Breast epithelium (tissue), 4 donors: ENCODE measurements around the gene CTNNA3. TPM values are rescaled to one million over a fixed set of nuclear protein-coding genes. Genes with fewer than 3 reads are reported as not detected.

Experiments used
- DNase-seq, 2 donors: peaks; one replicate each; pipeline ENCODE4 v3.0.0-alpha.2; 2019; ENCODE audit warnings: low spot score in 2 of 2
- H3K27ac ChIP-seq, 2 donors: fragments of 200-600 bp; sonication (generic) in 1 of 2; one replicate each; pipeline ENCODE4 v1.5.1; 2016 to 2019; ENCODE audit warnings: mild to moderate bottlenecking in 1 of 2
- H3K27me3 ChIP-seq, 2 donors: fragments of 200-600 bp; sonication (generic) in 1 of 2; one replicate each; pipeline versions ENCODE4 v1.5.1 to v1.6.0; 2017 to 2019; ENCODE audit warnings: control low read depth in 1 of 2, mild to moderate bottlenecking in 1 of 2
- H3K36me3 ChIP-seq: fragments of 200-600 bp; one replicate; pipeline ENCODE4 v1.5.1; 2019
- H3K4me1 ChIP-seq, 2 donors: fragments of 200-600 bp; sonication (generic); one replicate each; pipeline ENCODE4 v1.5.1; 2016 to 2019; ENCODE audit warnings: control low read depth in 1 of 2
- H3K4me3 ChIP-seq, 3 donors: fragments of 200-600 bp; sonication (generic); 1 replicate in 2 of 3; 2 replicates in 1 of 3; pipeline ENCODE4 v1.5.1; 2016 to 2019; ENCODE audit warnings: mild to moderate bottlenecking in 3 of 3, moderate library complexity in 2 of 3
- H3K9me3 ChIP-seq, 2 donors: fragments of 200-600 bp; sonication (generic) in 1 of 2; one replicate each; pipeline ENCODE4 v1.5.1; 2016 to 2019; ENCODE audit warnings: control low read depth in 1 of 2
- POLR2A ChIP-seq: fragments of 450-650 bp; IDR thresholded peaks from one replicate; pipeline ENCODE4 v1.6.1; 2016; ENCODE audit warnings: antibody characterized with exemption, mild to moderate bottlenecking, moderate library complexity
- POLR2AphosphoS5 ChIP-seq, 3 donors: sonication (generic); formaldehyde crosslinking; IDR thresholded peaks; one replicate each; pipeline ENCODE4 v1.6.1; 2017; ENCODE audit warnings: antibody characterized with exemption in 3 of 3
- intact Hi-C: fragments of 100-400 bp; cut with DNase I; formaldehyde crosslinking; loops from one replicate; pipeline ENCODE4 v1.15.1; 2023; ENCODE audit warnings: low total_unique reads
- total RNA-seq, 3 donors: library from RNA; depleted of rRNA; stranded (reverse); fragments of >200 nt; gene quantifications; one replicate each; pipeline ENCODE4 v1.1.0, GENCODE V29; 2016
- TF ChIP-seq, protein P1 (sequence below), 3 donors: fragments of 450-650 bp; IDR thresholded peaks; one replicate each; pipeline ENCODE4 v1.5.1; 2016 to 2017; ENCODE audit warnings: antibody characterized with exemption in 3 of 3, mild to moderate bottlenecking in 3 of 3, moderate library complexity in 3 of 3

Gene CTNNA3
- total RNA-seq, 3 donors from 2014 or later = 0.33 to 1.1 (median 0.59) TPM

DNA sequence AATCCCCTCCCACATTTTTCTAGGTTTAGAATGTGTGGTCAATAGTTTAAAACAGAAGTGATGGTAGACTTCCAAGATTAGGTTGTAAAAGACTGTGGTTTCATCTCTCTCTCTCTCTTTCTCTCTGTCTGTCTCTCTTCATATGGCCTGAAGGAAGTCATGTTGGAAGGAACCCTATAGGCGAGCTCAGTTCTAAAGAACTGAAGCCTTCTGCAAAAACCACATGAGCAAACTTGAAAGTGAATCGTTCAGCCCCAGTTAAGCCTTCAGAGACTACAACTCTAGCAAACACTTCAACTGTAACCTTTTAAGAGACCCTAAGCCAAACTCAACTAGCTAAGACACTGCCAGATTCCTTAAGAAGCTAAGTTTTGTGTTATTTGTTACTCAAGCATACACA lies 1477.7 kb downstream of the CTNNA3 start:
- Histone ChIP-seq H3K27me3 (no peaks in the 10 kb centered on the region), H3K9me3 (no peaks in the 10 kb centered on the region), H3K4me1 (no peaks in the 10 kb centered on the region), H3K4me3 (no peak overlapping the region), H3K36me3 (no peaks in the 10 kb centered on the region), H3K27ac (no peak overlapping the region)
- intact Hi-C loops = loop anchor here (5.0 kb wide), 1 partner anchor 109 kb away; no protein-coding TSS in a partner anchor
- DNase-seq = no peak
- TF ChIP-seq, protein P1, sequence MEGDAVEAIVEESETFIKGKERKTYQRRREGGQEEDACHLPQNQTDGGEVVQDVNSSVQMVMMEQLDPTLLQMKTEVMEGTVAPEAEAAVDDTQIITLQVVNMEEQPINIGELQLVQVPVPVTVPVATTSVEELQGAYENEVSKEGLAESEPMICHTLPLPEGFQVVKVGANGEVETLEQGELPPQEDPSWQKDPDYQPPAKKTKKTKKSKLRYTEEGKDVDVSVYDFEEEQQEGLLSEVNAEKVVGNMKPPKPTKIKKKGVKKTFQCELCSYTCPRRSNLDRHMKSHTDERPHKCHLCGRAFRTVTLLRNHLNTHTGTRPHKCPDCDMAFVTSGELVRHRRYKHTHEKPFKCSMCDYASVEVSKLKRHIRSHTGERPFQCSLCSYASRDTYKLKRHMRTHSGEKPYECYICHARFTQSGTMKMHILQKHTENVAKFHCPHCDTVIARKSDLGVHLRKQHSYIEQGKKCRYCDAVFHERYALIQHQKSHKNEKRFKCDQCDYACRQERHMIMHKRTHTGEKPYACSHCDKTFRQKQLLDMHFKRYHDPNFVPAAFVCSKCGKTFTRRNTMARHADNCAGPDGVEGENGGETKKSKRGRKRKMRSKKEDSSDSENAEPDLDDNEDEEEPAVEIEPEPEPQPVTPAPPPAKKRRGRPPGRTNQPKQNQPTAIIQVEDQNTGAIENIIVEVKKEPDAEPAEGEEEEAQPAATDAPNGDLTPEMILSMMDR (IDR thresholded peaks at IDR 0.05) = no peak
- TF ChIP-seq POLR2A = no peak
- no peak for TF ChIP-seq POLR2AphosphoS5 (IDR thresholded peaks at IDR 0.05)

DNA sequence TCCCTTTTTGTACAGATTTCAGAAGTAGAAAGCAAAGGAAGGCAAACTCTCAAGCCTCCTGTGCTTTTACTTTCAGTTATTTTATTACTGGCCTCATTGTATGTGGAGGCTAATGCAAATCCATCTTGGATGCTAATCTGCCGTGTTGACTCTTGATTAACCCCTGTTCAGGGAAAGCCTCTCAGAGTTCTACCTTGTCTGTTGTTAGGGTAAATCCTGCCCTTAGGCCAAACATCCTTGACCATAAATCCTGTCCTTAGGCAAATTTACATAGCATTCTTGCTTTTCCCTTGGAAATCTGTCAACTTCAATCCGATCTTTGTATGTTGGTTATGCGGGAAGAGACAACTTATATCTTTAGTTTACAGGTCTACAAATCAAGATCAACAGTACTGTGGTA lies 1480.1 kb downstream of the CTNNA3 start:
- Histone ChIP-seq H3K27me3 (no peaks in the 10 kb centered on the region), H3K9me3 (no peaks in the 10 kb centered on the region), H3K4me1 (no peaks in the 10 kb centered on the region), H3K36me3 (no peaks in the 10 kb centered on the region), H3K27ac (no peak overlapping the region), H3K4me3 (no peak overlapping the region)
- DNase-seq = no peak
- TF ChIP-seq POLR2AphosphoS5 (IDR thresholded peaks at IDR 0.05) (no peak), POLR2A (no peak)
- TF ChIP-seq, protein P1 (IDR thresholded peaks at IDR 0.05) = no peak
- intact Hi-C loops = loop anchor here (5.0 kb wide), 1 partner anchor 111 kb away; no protein-coding TSS in a partner anchor

DNA sequence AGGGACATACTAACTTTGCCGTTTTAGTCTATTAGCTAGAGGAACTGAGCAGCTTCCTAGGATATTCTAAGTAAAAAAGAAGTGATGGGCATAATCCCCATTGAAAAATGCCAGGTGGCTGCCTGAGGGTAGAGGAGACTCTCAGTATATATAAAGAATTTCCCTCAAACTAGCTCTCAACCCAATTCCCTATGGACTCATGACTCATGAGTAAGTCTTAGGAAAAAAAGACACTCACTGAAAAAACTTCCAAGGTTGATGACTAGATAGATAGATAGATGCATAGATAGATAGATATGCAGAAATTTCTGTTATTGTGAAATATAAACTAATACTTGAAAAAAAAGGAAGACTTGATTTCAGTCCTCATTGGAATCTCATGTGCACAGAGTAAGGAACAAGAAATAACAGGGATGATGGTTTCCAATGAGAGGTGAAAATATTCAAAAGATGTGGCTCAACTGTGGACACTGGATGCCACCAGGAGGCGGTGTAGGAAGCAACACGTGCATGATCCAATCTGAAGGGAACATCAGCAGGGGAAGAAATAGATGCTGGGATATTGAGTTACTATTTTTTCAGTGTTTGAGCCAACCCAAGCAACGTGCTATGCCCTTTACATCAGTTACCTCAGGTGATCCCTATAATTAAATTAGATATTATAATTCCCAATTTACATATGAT lies 1481.1 kb downstream of the CTNNA3 start:
- Histone ChIP-seq H3K36me3 (no peaks in the 10 kb centered on the region), H3K27me3 (no peaks in the 10 kb centered on the region), H3K4me3 (no peak overlapping the region), H3K4me1 (no peaks in the 10 kb centered on the region), H3K9me3 (no peaks in the 10 kb centered on the region), H3K27ac (no peak overlapping the region)
- intact Hi-C loops = loop anchor here (5.0 kb wide), 1 partner anchor 112 kb away; no protein-coding TSS in a partner anchor
- TF ChIP-seq, protein P1 (IDR thresholded peaks at IDR 0.05) = no peak
- no peak for DNase-seq

DNA sequence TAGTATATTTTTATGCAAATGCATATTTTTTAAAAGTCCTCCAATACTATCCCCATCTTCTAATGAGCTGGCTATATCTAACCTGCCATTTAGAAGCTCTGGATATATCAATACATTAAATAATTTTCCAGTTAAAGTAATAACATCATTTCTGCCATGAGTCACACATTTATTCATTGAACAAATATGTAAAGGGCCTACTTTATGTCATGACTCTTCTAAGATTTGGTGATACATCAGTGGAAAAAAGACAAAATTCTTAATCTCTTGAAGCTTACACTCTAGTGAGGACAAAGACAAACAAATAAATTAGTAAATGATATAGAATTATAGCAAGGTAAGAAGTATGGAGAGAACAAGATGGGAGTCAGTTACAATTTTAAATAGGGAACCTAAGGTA lies 1487.0 kb downstream of the CTNNA3 start:
- Histone ChIP-seq H3K4me1 (no peaks in the 10 kb centered on the region), H3K36me3 (no peaks in the 10 kb centered on the region), H3K9me3 (no peaks in the 10 kb centered on the region), H3K4me3 (no peak overlapping the region), H3K27ac (no peak overlapping the region), H3K27me3 (no peaks in the 10 kb centered on the region)
- intact Hi-C loops = no loop called here
- no peak for TF ChIP-seq POLR2A
- TF ChIP-seq POLR2AphosphoS5 (IDR thresholded peaks at IDR 0.05) = no peak
- TF ChIP-seq, protein P1 (IDR thresholded peaks at IDR 0.05) = no peak
- no peak for DNase-seq

DNA sequence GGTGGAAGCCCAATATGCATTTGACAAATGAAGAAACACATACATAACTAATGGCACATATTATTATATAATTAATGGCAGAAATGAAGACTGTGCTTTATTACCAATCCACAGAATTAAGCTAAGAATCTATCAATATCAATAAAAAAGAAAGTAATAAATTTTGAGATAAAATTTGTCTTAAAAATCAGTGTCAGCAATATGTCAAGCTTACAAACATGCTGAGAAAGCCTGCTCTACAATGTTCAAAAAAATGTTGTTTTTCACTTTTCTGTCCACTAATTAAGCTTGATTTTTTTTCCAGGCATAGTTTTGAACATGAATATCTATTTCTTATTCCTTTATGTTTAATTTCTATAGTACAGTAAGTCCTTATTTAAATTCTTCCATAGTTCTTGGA lies 1491.2 kb downstream of the CTNNA3 start:
- Histone ChIP-seq H3K4me3 (no peak overlapping the region), H3K36me3 (no peaks in the 10 kb centered on the region), H3K4me1 (no peaks in the 10 kb centered on the region), H3K9me3 (no peaks in the 10 kb centered on the region), H3K27me3 (no peaks in the 10 kb centered on the region), H3K27ac (no peak overlapping the region)
- intact Hi-C loops = no loop called here
- DNase-seq = no peak
- no peak for TF ChIP-seq POLR2A
